Fibroblast of skin of left biceps (primary cell): ENCODE data around the gene TAF9B.
"Not testable (repeated sequence)": the region's sequence is repeated elsewhere in the genome, so short reads cannot be mapped to it uniquely, and the experiment has no call there.

Experiments used
- DNase-seq, 2 experiments: peaks; one replicate each; pipeline ENCODE4 v3.0.0-alpha.2; 2013; ENCODE audit warnings: low read depth in 2 of 2

TAF9B gene

GRCh38 chrX:78116365-78116764 lies 23.1 kb downstream of the TAF9B start:
- DNase-seq = no peak

DNA sequence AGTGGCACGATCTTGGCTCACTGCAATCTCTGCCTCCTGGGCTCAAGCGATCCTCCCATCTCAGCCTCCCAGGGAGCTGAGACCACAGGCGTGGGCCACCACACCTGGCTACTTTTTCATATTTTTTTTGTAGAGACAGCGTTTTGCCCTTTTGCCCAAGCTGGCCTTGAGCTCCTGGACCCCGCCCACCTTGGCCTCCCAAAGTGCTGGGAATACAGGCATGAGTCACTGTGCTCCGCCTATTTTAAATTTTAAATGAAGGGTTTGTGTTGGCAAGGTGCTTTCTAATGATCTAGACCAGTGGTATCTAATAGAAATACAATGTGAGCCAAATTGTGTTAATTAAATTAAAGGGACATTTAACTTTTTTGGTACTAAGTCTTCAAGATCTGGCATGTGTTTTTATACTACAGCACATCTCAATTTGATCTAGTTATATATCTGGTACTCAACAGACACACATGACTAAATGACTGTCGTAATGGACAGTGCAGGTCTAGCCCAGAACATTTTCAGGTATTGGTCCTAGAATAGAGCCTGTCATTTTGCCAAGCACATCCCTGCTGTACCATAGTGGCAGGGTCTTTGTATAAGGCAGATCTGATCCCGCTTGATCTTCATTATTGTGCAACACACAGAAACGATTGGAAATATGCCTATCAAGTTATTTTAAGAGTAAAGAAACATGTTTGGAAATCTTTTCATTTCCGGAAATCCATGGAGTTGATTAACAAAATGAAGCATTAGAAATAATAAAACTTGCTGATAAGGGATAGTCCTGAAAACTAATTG lies 28.1 kb downstream of the TAF9B start:
- DNase-seq = no peak

DNA sequence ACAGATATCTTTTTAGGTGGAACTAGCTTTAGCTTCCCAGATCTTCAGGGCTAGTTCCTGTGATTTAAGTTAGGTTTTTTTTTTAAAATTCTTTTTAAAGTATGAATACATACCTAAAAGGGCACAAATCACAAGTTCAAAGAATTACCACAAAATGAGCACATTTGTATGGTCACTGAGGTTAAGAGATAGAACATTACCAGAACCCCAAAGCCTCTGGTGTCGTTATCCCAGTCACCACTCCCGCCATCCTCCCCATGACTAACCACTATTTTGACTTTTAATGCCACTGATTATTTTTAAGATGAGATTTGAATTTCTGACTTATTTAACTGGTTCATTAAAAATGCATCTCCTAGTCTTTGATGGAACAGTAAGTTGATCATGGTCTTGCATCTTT lies 30.0 kb downstream of the TAF9B start:
- DNase-seq = no peak

DNA sequence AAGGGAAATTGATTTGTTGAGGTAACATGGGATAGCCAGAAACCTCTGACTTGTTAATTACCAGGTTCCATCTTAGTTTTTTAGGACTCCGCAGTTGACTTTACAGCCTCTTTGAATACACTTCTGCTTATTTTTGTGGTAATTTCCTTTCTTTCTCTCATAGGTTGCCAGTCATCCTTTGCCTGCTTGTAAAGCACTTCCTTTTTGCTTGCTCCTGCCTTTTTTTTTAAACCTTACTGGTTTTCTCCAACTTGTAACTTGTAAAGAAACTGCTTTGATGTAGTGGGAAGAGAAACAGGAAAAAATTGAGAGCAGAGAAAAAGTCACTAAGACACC lies 32.8 kb downstream of the TAF9B start:
- DNase-seq = no peak

GRCh38 chrX:78105944-78106650 lies 33.4 kb downstream of the TAF9B start:
- DNase-seq = no peak

DNA sequence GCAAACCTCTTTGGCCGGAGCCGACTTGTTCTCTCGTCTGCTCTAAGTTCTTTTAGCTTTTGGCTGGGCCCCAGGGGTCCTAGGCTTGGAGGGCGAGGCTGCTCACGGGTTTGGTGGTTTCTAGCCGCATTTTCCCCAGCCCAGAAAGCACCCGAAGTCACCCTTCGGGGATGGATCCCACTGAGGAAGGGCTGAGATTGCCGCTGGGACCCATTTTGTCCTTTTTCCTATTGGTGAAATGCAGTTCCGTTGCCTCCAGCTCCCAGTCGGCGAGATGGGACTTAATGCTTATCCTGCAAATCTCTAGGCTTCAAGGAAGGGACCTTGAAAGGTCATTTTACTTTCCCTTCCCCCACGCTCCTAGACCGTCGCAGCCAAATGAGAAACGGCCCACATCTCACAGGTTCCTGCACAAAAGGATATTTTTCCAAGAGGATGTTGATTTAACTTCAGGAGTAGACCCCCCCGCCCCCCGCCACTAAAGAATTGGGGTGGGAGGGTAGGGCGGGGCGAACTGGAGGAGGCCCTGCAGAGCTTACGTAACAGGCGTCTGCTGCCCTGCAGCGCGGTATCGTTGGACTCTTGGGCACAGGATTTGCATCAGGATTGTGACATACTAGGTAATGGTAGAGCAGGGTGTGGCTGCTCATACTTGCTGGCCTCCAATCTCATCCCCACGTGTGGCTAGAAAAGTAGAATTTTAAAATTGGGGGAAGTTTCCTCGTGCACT lies 34.8 kb downstream of the TAF9B start:
- no peak for DNase-seq

- DNase-seq = peak; percentile 95
Measured at GRCh38 chrX:78103623-78104446, 35.6 kb downstream of the TAF9B start, which contains the start of gene PGK1. Gene PGK1 (plus strand): TSS chrX:78104248. CDS start chrX:78104341, 93 bp downstream.

DNA sequence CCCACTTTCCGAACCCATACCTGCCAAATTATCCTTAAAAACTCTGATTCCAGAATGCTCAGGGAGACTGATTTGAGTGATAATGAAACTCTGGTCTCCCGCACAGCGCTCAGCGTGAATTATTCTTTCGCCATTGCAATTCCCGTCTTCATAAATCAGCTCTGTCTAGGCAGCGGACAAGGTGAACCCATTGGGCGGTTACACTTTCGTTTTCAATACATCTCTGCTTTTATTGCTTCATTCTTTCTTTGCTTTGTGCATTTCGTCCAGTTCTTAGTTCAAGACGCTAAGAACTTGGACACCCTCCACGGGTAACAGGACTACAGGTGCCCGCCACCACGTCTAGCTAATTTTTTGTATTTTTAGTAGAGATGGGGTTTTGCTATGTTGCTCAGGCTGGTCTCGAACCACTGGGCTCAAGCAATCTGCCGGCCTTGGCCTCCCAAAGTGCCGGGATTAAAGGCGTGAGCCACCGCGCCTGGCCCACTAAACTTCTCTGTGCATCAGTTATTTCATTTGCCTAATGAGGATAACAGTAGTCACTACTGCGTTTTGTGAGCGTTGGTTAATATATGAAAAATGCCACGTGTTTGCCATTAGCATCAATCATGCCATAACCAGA lies 36.3 kb downstream of the TAF9B start:
- DNase-seq = no peak

GRCh38 chrX:78102091-78102490 lies 37.4 kb downstream of the TAF9B start:
- no peak for DNase-seq

- DNase-seq = no peak
Measured at GRCh38 chrX:78098108-78098507, 41.3 kb downstream of the TAF9B start.

DNA sequence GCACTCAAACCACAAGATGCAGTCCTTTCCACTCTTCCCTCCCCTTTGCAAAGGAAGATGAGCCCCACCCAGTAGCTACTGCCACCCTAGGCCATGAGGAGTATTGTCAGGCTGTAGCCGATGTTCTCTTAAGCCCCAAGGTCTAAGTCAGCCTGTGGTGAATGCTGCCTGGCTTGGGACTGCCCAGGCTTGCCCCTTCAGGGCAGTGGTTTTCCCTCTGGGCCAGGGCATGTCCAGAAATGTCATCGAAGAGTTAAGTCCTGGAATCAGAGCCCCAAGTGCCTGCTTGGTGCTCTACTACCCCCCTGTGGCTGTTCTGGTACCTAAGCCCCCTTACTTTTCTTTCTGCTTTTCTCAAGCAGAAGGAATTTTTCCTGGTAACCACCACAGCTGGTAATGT lies 47.2 kb downstream of the TAF9B start:
- DNase-seq = no peak

- DNase-seq = not testable (repeated sequence)
Measured at GRCh38 chrX:78081413-78081812, 58.0 kb downstream of the TAF9B start.
